ENCODE measurements around the gene CSNK1G1.

GRCh38 chr15:64191971-64192830 is 163.8 kb downstream of the CSNK1G1 start:
- TF ChIP-seq CTCF (conservative IDR thresholded peaks at IDR 0.05) (no peak), ZFX (IDR thresholded peaks at IDR 0.05) (no peak)
